GM21737 (cell line): Measurements from ENCODE around the gene STAC3.

Experiments
- ATAC-seq: cut with Tn5 transposase; IDR thresholded peaks from one replicate; pipeline ENCODE4 v1.9.1; 2021; ENCODE audit warnings: mild to moderate bottlenecking, moderate library complexity; ENCODE audit not compliant: unreplicated experiment

Gene STAC3

GRCh38 chr12:57212701-57213057, 38.3 kb downstream of the STAC3 start:
- ATAC-seq, result no peak

GRCh38 chr12:57211791-57212700, 38.9 kb downstream of the STAC3 start:
- no peak for ATAC-seq

- no peak for ATAC-seq
These were observed 39.9 kb downstream of the STAC3 start for GRCh38 chr12:57210926-57211692.

DNA sequence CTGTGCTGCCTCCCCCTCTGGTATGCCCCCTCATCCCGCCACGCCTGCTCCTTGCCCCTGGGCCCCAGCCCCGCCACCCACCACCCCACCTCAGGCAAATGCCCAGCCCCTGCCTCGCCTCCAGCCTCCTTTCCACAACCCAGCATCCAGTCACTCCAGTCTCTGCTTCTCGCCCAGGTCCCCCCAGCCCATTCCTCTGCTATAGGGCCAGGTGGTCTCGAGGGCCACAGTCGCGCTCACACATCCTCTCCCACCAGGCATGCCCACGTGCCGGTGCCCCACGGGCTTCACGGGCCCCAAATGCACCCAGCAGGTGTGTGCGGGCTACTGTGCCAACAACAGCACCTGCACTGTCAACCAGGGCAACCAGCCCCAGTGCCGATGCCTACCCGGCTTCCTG, 40.5 kb downstream of the STAC3 start:
- no peak for ATAC-seq

GRCh38 chr12:57209916-57210315, 41.1 kb downstream of the STAC3 start:
- no peak for ATAC-seq

GRCh38 chr12:57208631-57209282, 42.2 kb downstream of the STAC3 start:
- ATAC-seq, result no peak

DNA sequence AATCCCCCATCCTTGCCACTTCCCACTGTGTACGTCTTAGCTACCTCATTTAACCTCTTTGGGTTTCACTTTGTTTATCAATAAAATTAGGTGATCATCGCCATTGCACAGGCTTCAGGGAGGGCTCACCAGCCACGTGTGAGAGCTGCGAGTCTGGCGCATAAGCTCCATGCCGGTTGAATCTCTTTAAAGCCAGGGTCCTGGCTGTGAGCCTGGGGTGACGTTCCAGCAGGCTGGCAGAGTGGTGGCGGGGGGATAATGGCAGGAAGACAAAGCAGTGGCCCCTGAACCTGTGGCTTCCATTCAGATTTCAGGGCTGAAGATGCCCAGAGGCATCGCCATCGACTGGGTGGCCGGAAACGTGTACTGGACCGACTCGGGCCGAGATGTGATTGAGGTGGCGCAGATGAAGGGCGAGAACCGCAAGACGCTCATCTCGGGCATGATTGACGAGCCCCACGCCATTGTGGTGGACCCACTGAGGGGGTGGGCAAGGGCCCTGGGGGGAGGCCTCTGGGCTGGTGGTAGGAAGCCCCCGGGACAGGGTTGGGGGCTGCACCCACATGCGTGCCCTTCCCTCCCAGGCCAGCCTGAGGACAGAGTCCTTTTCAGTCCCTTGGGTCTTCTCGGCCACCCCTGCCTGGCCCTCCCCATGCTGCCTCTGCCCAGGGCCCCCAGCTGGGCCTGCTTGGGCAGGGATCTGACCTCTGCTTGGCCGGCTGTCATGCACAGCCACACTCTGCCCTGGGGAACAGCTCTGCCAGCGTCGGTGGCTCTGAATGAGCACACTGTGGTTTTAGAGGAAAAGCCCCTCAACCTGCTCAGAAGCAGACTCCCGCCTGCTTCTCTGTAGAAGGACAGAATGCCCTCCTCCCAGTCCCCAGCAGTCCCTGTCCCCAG, 43.0 kb downstream of the STAC3 start:
- ATAC-seq, result no peak

DNA sequence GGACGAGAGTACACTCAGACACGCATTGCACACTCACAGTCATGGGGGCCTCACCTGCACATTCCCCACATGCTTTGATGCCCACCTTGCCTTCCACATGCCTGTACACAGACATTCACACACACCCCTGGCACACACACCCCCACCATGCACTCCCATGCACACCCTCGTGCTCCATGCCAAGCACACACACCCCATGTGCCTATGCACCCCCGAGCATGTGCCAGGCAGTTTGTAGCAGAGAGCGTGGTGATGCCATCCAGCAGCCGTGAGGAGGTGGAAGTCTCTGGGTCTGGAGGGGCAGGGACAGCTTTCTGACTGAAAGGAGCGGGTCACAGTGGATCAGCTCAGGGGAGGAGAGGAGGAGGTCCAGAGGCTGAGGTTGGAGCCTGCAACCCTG, 45.1 kb downstream of the STAC3 start:
- no peak for ATAC-seq

DNA sequence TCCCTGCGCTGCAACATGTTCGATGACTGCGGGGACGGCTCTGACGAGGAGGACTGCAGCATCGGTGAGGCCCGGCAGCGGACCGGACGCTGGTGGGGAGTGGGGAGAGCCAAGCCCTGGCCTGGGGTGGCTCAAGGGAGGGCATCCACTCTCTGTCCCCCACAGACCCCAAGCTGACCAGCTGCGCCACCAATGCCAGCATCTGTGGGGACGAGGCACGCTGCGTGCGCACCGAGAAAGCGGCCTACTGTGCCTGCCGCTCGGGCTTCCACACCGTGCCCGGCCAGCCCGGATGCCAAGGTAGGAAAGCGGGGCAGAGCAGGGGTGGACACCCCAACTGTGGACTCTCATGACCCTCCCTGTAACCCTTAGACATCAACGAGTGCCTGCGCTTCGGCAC, 45.8 kb downstream of the STAC3 start:
- ATAC-seq, result no peak

- ATAC-seq, result no peak
These were observed 46.5 kb downstream of the STAC3 start for GRCh38 chr12:57204454-57204853.

- ATAC-seq, result no peak
These were observed 47.2 kb downstream of the STAC3 start for GRCh38 chr12:57203791-57204190.

GRCh38 chr12:57203201-57203600, 47.8 kb downstream of the STAC3 start:
- ATAC-seq, result no peak

GRCh38 chr12:57202321-57202720, 48.7 kb downstream of the STAC3 start:
- ATAC-seq, result no peak

GRCh38 chr12:57201631-57202030, 49.4 kb downstream of the STAC3 start:
- no peak for ATAC-seq

DNA sequence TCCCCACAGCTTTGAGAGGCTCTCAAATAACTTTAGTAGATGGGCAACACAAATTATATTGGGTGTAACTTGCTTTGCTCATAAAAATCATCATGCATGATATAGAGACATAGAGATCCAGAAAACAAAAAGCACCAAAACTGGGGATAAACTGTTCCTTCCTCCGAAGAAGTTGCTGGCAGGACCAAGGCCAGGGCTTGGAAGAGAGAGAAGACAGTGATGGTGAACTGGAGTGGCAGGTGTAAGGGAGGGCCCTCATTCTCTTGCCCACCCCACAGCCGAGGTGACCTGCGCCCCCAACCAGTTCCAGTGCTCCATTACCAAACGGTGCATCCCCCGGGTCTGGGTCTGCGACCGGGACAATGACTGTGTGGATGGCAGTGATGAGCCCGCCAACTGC, 49.8 kb downstream of the STAC3 start:
- ATAC-seq, result no peak

- no peak for ATAC-seq
These were observed 50.5 kb downstream of the STAC3 start for GRCh38 chr12:57200497-57200896.

- ATAC-seq, result no peak
These were observed 51.8 kb downstream of the STAC3 start for GRCh38 chr12:57199191-57199590.

DNA sequence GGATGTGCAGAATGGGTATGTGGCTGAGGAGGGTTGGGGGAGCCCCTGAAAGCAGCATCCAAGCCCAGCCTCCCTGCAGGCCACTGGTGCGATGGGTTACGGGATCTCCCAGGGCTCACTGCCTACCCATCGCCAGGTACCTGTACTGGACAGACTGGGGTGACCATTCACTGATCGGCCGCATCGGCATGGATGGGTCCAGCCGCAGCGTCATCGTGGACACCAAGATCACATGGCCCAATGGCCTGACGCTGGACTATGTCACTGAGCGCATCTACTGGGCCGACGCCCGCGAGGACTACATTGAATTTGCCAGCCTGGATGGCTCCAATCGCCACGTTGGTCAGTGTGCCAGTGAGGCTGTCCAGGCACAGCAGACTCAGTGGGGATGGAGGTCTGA, 52.7 kb downstream of the STAC3 start:
- ATAC-seq, result no peak

DNA sequence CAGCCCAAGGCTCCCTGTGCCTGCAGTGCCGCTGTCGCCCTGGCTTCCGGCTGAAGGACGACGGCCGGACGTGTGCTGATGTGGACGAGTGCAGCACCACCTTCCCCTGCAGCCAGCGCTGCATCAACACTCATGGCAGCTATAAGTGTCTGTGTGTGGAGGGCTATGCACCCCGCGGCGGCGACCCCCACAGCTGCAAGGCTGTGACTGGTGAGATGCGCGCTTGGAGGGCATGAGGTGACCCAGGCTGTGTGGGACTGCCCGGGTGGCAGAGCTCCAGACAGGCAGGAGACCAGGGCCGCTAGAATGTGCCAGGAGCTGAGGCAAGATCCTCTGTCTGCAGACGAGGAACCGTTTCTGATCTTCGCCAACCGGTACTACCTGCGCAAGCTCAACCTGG, 54.0 kb downstream of the STAC3 start:
- no peak for ATAC-seq

DNA sequence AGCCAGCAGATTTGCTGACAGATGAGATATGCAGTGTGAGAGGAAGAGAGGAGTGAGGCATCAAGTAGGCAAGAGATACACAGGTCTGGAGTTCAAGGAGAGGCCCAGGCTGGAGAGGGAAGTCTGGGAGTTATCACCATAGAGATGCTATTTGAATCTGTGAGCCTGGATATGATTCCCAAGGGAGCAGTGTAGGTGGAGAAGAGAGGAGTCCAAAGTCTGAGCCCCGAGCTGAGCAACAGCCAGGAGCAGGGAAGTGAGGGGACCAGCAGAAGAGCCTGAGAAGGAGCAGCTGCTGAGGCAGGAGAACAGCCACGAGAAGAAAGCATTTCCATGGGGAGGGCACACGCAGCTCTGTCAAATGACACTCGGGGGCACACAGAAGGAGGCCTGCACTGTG, 54.5 kb downstream of the STAC3 start:
- no peak for ATAC-seq
